ENCODE data around the gene RASA1.
"Not testable (repeated sequence)": the region's sequence is repeated elsewhere in the genome, so short reads cannot be mapped to it uniquely, and the experiment has no call there.

Gene RASA1

GRCh38 chr5:87267574-87268125 lies at the start of gene RASA1:
Gene RASA1 (plus strand): TSS chr5:87267883. CDS start chr5:87268452, 569 bp downstream.
- no peak for FAIRE-seq

GRCh38 chr5:87229780-87230179 lies 37.9 kb upstream of the RASA1 start:
- no peak for FAIRE-seq

DNA sequence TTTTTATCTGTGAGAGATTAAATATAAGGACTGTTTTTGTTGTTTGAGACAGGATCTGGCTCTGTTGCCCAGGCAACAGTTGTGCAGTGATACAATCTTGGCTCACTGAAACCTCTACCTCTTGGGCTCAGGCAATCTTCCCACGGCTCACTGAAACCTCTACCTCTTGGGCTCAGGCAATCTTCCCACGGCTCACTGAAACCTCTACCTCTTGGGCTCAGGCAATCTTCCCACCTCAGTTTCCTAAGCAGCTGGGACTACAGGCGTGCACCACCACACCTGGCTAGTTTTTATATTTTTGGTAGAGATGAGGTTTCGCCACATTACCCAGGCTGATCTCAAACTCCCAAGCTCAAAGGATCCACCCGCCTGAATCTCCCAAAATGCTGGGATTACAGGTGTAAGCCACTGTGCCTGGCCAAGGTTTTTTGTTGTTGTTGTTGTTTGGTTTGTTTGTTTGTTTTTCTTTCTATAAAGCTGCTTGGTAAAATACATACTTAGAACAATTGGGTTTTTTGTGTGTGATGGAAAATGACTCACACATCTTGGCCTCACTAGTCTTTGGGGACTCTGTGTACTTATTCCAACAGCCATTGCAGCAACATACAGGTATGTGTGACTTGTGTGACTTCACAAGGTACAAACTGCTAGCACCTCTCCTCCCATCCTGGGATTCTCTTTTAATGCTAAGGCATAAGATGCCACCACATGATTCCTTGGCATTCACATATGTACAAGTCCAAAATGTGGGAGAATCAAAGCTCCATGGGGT lies 36.5 kb upstream of the RASA1 start:
- FAIRE-seq: no peak

DNA sequence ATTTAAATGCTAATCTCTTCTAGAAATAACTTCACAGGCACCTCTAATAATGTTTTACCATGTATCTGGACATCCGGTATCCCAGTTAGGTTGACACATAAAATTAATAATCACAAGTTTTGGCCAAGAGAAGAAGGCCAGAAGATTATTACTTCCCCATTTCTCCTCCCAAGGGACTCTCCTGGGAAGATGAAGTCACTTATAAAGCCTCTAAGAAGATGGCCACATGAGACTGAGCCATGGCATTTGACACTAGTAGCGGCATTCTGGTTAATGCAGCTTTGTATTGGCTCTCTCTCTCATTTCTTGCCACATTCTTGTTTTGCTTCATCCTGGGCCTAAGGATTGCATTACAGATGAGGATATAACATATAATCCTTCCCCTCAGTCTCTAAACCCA lies 34.5 kb upstream of the RASA1 start:
- no peak for FAIRE-seq

GRCh38 chr5:87241555-87241954 lies 26.1 kb upstream of the RASA1 start:
- no peak for FAIRE-seq

GRCh38 chr5:87242242-87242641 lies 25.4 kb upstream of the RASA1 start:
- no peak for FAIRE-seq

GRCh38 chr5:87243161-87243844 lies 24.4 kb upstream of the RASA1 start:
- no peak for FAIRE-seq

DNA sequence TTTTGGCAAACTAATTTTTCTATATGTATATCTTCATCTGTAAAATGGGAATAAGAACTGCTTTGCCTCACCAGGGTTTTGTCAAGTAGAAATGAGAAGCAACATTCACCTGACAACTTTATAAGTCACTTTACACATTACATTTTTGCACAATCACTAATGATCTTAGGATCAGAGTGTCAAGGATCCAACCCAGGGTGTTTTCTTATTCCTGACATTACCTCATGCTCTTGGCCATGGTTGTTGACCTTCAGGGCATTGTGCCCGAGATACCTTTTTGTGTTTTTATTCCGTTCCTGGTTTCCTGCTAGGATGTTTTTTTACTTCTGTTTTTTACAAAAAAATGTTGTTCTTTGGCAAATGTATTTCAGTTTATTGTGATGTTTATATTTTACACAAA lies 22.2 kb upstream of the RASA1 start:
- no peak for FAIRE-seq

DNA sequence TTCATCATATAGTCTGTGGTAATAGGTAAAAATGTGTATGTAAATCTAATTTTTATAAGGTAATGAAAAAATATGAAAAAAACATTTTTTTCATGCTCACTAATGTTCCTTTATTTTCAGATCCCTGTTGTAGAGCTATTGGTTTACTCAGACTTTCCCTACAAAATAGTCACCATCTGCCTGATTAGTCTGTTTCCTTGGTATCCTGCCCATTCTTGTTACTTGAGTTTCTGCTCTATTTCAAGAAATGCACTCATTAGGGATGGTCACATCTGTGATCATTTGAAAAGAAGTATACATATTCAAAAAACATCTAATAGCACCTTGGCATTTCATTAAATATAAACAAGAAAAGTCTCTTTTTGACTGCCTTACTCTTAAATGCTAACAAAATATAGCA lies 21.6 kb upstream of the RASA1 start:
- no peak for FAIRE-seq

- FAIRE-seq: no peak
Observed at GRCh38 chr5:87252283-87252605, 15.4 kb upstream of the RASA1 start.

DNA sequence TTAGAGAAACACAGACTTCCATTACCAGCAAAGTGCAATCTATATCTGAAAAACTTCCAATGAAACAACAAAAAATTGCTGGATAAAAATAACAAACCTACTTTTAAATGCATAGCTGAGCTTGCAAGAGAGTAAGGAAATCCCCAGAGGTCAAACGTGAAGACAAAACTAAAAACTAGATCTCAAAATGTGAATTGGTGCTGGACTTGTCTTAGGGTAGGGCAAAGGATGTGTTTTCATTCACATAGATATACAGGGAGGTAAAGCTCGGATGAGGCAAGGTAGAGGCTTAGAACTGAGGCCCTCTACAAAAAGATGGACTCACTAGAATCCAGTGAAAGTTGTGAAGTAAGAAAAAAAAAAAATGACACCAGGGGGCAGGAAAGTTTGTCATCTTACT lies 13.6 kb upstream of the RASA1 start:
- FAIRE-seq: no peak

- no peak for FAIRE-seq
Observed at GRCh38 chr5:87258507-87258906, 9.2 kb upstream of the RASA1 start.

DNA sequence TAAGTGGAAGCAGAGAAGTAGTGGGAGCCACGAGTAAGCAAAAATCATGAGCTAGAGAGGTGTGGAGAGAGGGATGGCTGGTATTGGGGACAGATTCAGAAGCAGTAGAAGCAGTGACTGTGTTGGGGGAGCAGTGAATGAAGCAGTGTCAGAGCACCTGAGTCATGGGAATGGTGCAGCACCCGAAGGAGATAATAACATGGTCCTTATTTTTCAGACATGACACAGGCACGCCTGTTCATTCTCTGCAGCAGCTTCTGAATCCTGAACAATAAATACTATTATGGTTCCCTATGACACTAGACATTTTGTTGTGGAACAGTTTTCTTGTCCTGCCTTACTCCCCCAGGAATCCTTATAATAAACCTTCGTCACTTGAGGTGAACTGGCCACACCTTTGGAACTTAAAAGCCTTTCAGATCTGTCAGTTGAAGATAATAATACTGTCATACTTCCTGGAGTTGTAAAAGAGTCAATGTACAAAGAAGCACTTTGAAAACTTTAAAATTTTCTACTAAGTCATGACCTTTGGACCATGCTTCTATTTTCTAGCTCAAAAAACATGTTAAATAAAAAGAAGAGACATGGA lies 7.0 kb upstream of the RASA1 start:
- no peak for FAIRE-seq

GRCh38 chr5:87263498-87263897 lies 4.2 kb upstream of the RASA1 start:
- no peak for FAIRE-seq

DNA sequence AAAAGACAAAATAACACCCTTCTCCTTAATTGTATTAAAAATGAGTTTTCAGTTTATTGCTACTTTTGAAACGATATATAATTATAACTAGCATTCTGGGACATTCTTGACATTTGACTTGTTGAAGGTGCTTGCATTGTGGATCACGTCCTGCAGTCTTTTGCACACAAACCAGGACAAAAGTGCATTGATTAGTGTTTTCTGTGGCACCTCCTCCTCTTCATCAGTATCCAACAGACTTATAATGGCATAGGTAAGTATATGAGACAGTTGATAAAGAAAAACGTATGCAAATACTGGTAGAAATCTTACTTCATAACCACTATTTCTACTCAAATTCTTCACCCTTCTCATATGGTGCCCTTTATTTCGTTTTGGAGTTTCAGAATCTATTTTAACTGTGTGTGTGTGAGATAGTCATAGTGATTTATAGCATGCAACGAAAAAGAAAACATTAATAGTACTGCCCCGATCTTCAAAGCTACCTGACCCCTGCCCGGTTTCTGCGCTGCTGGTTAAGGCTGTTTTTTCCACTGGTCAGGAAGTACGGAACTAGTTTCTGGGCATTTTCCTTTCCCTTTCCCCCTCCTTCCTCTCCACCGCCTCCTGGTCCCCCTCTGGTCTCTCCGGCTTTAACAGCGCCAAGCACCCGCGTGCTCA lies 639 bp upstream of the RASA1 start:
- FAIRE-seq: no peak

DNA sequence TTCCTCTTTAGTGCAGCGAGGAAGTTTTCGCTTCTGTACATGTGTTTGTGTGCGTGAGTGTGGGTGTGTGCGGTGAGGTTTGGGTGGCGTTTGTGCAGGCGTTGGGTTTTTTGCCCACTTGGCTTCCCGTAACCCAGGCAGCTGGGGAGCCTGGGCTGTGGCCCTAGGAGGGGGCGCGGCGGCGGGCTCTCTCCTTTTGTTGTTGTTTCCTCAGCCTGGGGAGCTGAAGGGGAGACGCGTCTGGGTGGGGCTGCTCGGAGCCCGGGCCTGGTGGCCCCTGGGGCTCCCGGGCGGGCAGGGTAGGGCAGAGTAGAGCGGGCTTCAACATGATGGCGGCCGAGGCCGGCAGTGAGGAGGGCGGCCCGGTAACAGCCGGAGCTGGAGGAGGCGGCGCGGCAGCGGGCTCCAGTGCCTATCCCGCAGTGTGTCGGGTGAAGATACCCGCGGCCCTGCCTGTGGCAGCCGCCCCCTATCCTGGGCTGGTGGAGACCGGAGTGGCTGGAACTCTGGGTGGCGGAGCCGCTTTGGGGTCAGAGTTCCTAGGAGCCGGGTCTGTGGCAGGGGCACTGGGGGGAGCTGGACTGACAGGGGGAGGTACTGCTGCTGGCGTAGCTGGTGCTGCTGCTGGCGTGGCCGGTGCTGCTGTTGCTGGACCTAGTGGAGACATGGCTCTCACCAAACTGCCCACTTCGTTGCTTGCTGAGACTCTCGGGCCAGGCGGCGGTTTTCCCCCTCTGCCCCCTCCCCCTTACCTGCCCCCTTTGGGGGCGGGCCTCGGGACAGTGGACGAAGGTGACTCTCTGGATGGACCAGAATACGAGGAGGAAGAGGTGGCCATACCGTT lies 665 bp downstream of the RASA1 start:
- no peak for FAIRE-seq

GRCh38 chr5:87268970-87269377 lies 1.3 kb downstream of the RASA1 start:
- FAIRE-seq: no peak

GRCh38 chr5:87270888-87271287 lies 3.2 kb downstream of the RASA1 start:
- not testable (repeated sequence) for FAIRE-seq

- no peak for FAIRE-seq
Observed at GRCh38 chr5:87276655-87277054, 9.0 kb downstream of the RASA1 start.

DNA sequence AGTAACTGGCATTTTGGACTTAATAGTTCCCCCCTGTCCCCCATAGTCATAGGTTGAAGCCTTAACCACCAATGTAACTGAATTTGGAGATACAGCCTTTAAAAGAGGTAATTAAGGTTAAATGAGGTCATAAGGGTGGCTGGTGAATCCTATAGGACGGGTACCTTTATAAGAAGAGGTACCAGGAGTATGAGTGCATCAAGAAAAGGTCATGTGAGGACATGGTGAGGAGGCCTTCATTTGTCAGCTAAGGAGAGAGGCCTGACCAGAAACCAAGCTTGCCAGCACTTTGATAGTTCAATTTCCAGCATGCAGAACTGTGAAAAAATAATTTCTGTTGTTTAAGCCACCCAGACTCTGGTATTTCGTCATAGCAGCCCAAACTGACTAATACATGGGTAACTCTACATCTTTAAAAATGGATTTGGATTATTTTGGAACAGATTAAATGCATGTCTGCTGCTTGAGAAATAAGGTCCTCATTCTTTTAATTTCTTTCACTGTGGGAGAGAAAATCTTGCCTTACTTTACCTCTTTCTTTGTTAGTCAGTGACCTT lies 9.7 kb downstream of the RASA1 start:
- FAIRE-seq: no peak

DNA sequence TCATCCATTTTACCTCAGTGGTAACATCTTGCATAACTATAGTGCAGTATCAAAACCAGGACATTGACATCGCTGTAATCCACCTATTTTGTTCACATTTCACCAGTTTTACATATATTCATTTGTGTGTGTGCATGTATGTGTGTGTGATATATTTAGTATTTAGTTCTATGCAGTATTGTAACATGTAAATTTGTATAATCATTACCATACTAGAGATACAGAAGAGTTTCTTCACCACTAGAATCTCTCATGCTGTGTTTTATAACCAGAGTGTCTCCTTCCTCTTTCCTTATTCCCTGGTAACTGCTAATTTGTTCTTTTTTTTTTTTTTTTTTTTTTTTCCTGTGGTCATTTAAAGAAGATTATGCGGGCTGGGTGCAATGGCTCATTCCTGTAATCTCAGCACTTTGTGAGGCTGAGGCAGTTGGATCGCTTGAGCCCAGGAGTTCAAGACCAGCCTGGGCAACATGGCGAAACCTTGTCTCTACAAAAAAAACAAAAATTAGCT lies 11.0 kb downstream of the RASA1 start:
- no peak for FAIRE-seq

GRCh38 chr5:87282269-87282668 lies 14.6 kb downstream of the RASA1 start:
- FAIRE-seq: no peak
